SK-N-MC (cell line): ENCODE data around the gene TEAD1.

Experiments
- EZH2 ChIP-seq: fragments of 200-600 bp; sonication (generic); IDR thresholded peaks from one replicate; pipeline ENCODE4 v1.6.1; 2017; ENCODE audit warnings: antibody characterized with exemption
- POLR2AphosphoS5 ChIP-seq: IDR thresholded peaks from 2 replicates; pipeline ENCODE4 v1.6.1; 2012; ENCODE audit warnings: mild to moderate bottlenecking, low read depth, low read length, borderline replicate concordance

- TF ChIP-seq POLR2AphosphoS5 (no peak), EZH2 (no peak)
Measured at GRCh38 chr11:12794576-12795230, 120.5 kb downstream of the TEAD1 start.
